Sigmoid colon (tissue), 4 donors: ENCODE data around the gene ARF5.

Experiments used
- CTCF ChIP-seq, 4 experiments: fragments of 450-650 bp in 3 of 4; fragments of 200-600 bp in 1 of 4; IDR thresholded peaks; one replicate each; pipeline ENCODE4 v1.5.1; 2016 to 2019; ENCODE audit warnings: antibody characterized with exemption in 4 of 4, mild to moderate bottlenecking in 3 of 4, moderate library complexity in 2 of 4
- POLR2A ChIP-seq, 2 donors: fragments of 450-650 bp; IDR thresholded peaks; one replicate each; pipeline ENCODE4 v1.6.1; 2016; ENCODE audit warnings: antibody characterized with exemption in 2 of 2, mild to moderate bottlenecking in 2 of 2, moderate library complexity in 2 of 2
- POLR2AphosphoS5 ChIP-seq, 4 donors: sonication (generic); formaldehyde crosslinking; IDR thresholded peaks; one replicate each; pipeline ENCODE4 v1.6.1; 2017; ENCODE audit warnings: antibody characterized with exemption in 4 of 4

DNA sequence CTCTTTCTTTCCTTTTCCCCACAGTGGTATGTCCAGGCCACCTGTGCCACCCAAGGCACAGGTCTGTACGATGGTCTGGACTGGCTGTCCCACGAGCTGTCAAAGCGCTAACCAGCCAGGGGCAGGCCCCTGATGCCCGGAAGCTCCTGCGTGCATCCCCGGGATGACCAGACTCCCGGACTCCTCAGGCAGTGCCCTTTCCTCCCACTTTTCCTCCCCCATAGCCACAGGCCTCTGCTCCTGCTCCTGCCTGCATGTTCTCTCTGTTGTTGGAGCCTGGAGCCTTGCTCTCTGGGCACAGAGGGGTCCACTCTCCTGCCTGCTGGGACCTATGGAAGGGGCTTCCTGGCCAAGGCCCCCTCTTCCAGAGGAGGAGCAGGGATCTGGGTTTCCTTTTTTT is 3.0 kb downstream of the ARF5 start:
- TF ChIP-seq POLR2AphosphoS5 (IDR thresholded peaks at IDR 0.05) (no peak), CTCF (IDR thresholded peaks at IDR 0.05) (no peak), POLR2A (IDR thresholded peaks at IDR 0.05) (no peak)
